HepG2 (cell line): ENCODE data around the gene YIPF4. TPM values are rescaled to one million over a fixed set of nuclear protein-coding genes. Genes with fewer than 3 reads are reported as not detected.
A peak's percentile ranks its signal among the peaks of the same experiment; 100 is the strongest.

Source experiments
- CEBPG ChIP-seq: IDR thresholded peaks from 2 replicates; pipeline ENCODE4 v1.6.1; 2016
- ELF3 ChIP-seq: IDR thresholded peaks from 2 replicates; pipeline ENCODE4 v1.6.1; 2016; ENCODE audit warnings: missing genetic modification reagents, missing compliant biosample characterization
- FOXK2 ChIP-seq: fragments of 450-650 bp; IDR thresholded peaks from 2 replicates; pipeline ENCODE4 v1.6.1; 2016
- HNRNPL ChIP-seq: fragments of 200-400 bp; formaldehyde crosslinking; IDR thresholded peaks from 2 replicates; pipeline ENCODE4 v1.6.1; 2017; ENCODE audit warnings: mild to moderate bottlenecking, low read depth, low read length
- KLF16 ChIP-seq, 2 experiments: sonication (generic) in 1 of 2; formaldehyde crosslinking in 1 of 2; IDR thresholded peaks; 2 replicates each; pipeline versions ENCODE4 v1.6.1 to v1.8.0; 2016 to 2023; ENCODE audit warnings: missing genetic modification reagents in 2 of 2, missing compliant biosample characterization in 1 of 2
- REST ChIP-seq, 2 experiments: IDR thresholded peaks; 2 replicates each; pipeline ENCODE4 v1.6.1; 2011 to 2012; ENCODE audit warnings: low read length in 2 of 2, borderline replicate concordance in 1 of 2, low read depth in 1 of 2, mild to moderate bottlenecking in 1 of 2, moderate library complexity in 1 of 2
- SNAI1 ChIP-seq: sonication (generic); formaldehyde crosslinking; IDR thresholded peaks from 2 replicates; pipeline ENCODE4 v1.5.0; 2020; ENCODE audit warnings: mild to moderate bottlenecking, missing genetic modification reagents, borderline replicate concordance
- SNAPC4 ChIP-seq: sonication (generic); formaldehyde crosslinking; IDR thresholded peaks from 2 replicates; pipeline ENCODE4 v1.4.0; 2020; ENCODE audit warnings: mild to moderate bottlenecking, missing genetic modification reagents
- ZNF205 ChIP-seq: IDR thresholded peaks from 2 replicates; pipeline ENCODE4 v1.6.1; 2018; ENCODE audit warnings: missing biosample characterization, missing genetic modification reagents
- ZNF891 ChIP-seq: sonication (generic); formaldehyde crosslinking; IDR thresholded peaks from 2 replicates; pipeline ENCODE4 v1.5.0; 2020; ENCODE audit warnings: mild to moderate bottlenecking, missing genetic modification reagents
- polyA plus RNA-seq, 8 experiments: library from polyadenylated mRNA; depleted of rRNA in 3 of 8; stranded (reverse) in 7 of 8; unstranded in 1 of 8; fragments of >200 nt; fragmentation: Illumina TruSeq in 4 of 8; extraction: Trizol in 4 of 8; gene quantifications; 2 replicates each; pipeline versions ENCODE4 v1.2.1 to v1.2.3, GENCODE V29; 2011 to 2016; ENCODE audit warnings: low read depth in 4 of 8, missing spikeins in 1 of 8, mixed read lengths in 1 of 8; ENCODE audit not compliant: insufficient read depth in 1 of 8
- total RNA-seq, 5 experiments: library from RNA; depleted of rRNA; stranded (reverse); fragments of >200 nt; fragmentation: Illumina TruSeq; extraction: Trizol; gene quantifications; 2 replicates each; pipeline ENCODE4 v1.2.3, GENCODE V29; 2016; ENCODE audit warnings: low read depth in 1 of 5
- TF ChIP-seq, protein P1 (sequence below): IDR thresholded peaks from 2 replicates; pipeline ENCODE4 v1.6.1; 2016; ENCODE audit warnings: low read depth, borderline replicate concordance
- TF ChIP-seq, protein P2 (sequence below): IDR thresholded peaks from 2 replicates; pipeline ENCODE4 v1.6.1; 2016; ENCODE audit warnings: missing compliant biosample characterization, missing genetic modification reagents, borderline replicate concordance
- TF ChIP-seq, protein P3 (sequence below): sonication (generic); formaldehyde crosslinking; IDR thresholded peaks from 2 replicates; pipeline ENCODE4 v1.4.0; 2020; ENCODE audit warnings: missing genetic modification reagents
- TF ChIP-seq, protein P4 (sequence below): sonication (generic); formaldehyde crosslinking; IDR thresholded peaks from 2 replicates; pipeline ENCODE4 v1.5.0; 2020; ENCODE audit warnings: mild to moderate bottlenecking, low read depth, missing genetic modification reagents, borderline replicate concordance

Gene YIPF4
- total and polyA plus RNA-seq, 2 of the 13 experiments (the other 11 are each of a cell fraction or from before 2014, with no cell fraction given), result 19.0 to 43.9 TPM

- no peak for TF ChIP-seq REST (IDR thresholded peaks at IDR 0.05; ENCODE audit: borderline replicate concordance in 1 of 2, low read depth in 1 of 2, low read length in 2 of 2)
- TF ChIP-seq, protein P1, sequence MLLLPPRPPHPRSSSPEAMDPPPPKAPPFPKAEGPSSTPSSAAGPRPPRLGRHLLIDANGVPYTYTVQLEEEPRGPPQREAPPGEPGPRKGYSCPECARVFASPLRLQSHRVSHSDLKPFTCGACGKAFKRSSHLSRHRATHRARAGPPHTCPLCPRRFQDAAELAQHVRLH (CRISPR knock-in tag), result no peak
- TF ChIP-seq, protein P2, sequence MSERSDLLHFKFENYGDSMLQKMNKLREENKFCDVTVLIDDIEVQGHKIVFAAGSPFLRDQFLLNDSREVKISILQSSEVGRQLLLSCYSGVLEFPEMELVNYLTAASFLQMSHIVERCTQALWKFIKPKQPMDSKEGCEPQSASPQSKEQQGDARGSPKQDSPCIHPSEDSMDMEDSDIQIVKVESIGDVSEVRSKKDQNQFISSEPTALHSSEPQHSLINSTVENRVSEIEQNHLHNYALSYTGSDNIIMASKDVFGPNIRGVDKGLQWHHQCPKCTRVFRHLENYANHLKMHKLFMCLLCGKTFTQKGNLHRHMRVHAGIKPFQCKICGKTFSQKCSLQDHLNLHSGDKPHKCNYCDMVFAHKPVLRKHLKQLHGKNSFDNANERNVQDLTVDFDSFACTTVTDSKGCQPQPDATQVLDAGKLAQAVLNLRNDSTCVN (CRISPR knock-in tag), result no peak
- TF ChIP-seq CEBPG (CRISPR knock-in tag), result 0 out of 2 replicates have a peak, but pooled peaks have one; percentile 6
- TF ChIP-seq KLF16 (CRISPR knock-in tag; IDR thresholded peaks at IDR 0.05), result no peak
- no peak; the same call in 1 of the 2 replicates for TF ChIP-seq ELF3
- no peak for TF ChIP-seq ZNF891 (CRISPR knock-in tag)
- TF ChIP-seq, protein P3, sequence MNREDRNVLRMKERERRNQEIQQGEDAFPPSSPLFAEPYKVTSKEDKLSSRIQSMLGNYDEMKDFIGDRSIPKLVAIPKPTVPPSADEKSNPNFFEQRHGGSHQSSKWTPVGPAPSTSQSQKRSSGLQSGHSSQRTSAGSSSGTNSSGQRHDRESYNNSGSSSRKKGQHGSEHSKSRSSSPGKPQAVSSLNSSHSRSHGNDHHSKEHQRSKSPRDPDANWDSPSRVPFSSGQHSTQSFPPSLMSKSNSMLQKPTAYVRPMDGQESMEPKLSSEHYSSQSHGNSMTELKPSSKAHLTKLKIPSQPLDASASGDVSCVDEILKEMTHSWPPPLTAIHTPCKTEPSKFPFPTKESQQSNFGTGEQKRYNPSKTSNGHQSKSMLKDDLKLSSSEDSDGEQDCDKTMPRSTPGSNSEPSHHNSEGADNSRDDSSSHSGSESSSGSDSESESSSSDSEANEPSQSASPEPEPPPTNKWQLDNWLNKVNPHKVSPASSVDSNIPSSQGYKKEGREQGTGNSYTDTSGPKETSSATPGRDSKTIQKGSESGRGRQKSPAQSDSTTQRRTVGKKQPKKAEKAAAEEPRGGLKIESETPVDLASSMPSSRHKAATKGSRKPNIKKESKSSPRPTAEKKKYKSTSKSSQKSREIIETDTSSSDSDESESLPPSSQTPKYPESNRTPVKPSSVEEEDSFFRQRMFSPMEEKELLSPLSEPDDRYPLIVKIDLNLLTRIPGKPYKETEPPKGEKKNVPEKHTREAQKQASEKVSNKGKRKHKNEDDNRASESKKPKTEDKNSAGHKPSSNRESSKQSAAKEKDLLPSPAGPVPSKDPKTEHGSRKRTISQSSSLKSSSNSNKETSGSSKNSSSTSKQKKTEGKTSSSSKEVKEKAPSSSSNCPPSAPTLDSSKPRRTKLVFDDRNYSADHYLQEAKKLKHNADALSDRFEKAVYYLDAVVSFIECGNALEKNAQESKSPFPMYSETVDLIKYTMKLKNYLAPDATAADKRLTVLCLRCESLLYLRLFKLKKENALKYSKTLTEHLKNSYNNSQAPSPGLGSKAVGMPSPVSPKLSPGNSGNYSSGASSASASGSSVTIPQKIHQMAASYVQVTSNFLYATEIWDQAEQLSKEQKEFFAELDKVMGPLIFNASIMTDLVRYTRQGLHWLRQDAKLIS (CRISPR knock-in tag), result 0 out of 2 replicates have a peak, but pooled peaks have one; percentile 0
- TF ChIP-seq ZNF205 (CRISPR knock-in tag), result no peak
- no peak for TF ChIP-seq SNAI1 (CRISPR knock-in tag)
- TF ChIP-seq, protein P4, sequence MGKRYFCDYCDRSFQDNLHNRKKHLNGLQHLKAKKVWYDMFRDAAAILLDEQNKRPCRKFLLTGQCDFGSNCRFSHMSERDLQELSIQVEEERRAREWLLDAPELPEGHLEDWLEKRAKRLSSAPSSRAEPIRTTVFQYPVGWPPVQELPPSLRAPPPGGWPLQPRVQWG (CRISPR knock-in tag), result no peak
- no peak for TF ChIP-seq FOXK2
- no peak for TF ChIP-seq HNRNPL
- TF ChIP-seq SNAPC4 (CRISPR knock-in tag), result no peak
These were observed 78.4 kb downstream of the YIPF4 start (continued) for GRCh38 chr2:32355976-32356680.
